Esophagus squamous epithelium (tissue), 4 donors: ENCODE data around the gene CACNA1D.

Experiments
- CTCF ChIP-seq, 6 experiments: fragments of 450-650 bp in 4 of 6; fragments of 200-600 bp in 2 of 6; sonication (generic) in 2 of 6; IDR thresholded peaks; one replicate each; pipeline ENCODE4 v1.5.1; 2016 to 2019; ENCODE audit warnings: antibody characterized with exemption in 6 of 6, mild to moderate bottlenecking in 4 of 6, moderate library complexity in 4 of 6
- POLR2A ChIP-seq, 4 donors: fragments of 450-650 bp; IDR thresholded peaks; one replicate each; pipeline ENCODE4 v1.6.1; 2017; ENCODE audit warnings: antibody characterized with exemption in 4 of 4, mild to moderate bottlenecking in 4 of 4, moderate library complexity in 3 of 4

- TF ChIP-seq CTCF (IDR thresholded peaks at IDR 0.05) (no peak), POLR2A (IDR thresholded peaks at IDR 0.05) (no peak)
These were observed 194.6 kb downstream of the CACNA1D start for GRCh38 chr3:53688989-53689388.
